Left cardiac atrium (tissue), 4 donors: ENCODE data around the gene TAF1D. TPM values are rescaled to one million over a fixed set of nuclear protein-coding genes. Genes with fewer than 3 reads are reported as not detected.
"Not testable (repeated sequence)": the region's sequence is repeated elsewhere in the genome, so short reads cannot be mapped to it uniquely, and the experiment has no call there.

Experiments used
- ATAC-seq, 2 donors: fragments of 200-7000 bp; cut with Tn5 transposase; one replicate each; pipeline ENCODE4 v1.9.1; 2020; ENCODE audit warnings: mild to moderate bottlenecking in 2 of 2, moderate library complexity in 2 of 2
- DNase-seq: peaks from one replicate; pipeline ENCODE4 v3.0.0-alpha.2; 2020
- intact Hi-C, 2 donors: fragments of 100-400 bp; cut with DNase I; formaldehyde crosslinking; loops; one replicate each; pipeline versions ENCODE4 v1.14.1 to v1.15.1; 2022 to 2023
- total RNA-seq, 2 donors: library from RNA; stranded (reverse); fragmentation: NEBNext Ultra II Directional; extraction: Animal tissue kit (Norgen Biotek cat#: 25700); gene quantifications; one replicate each; pipeline ENCODE4 v1.2.1, GENCODE V29; 2021
- donor health status: DM: no; HTN: yes; CAD: no.
- donor health status: DM: no; HTN: yes; CAD: no; lungs with severe emphysema.
- donor health status: DM: yes; HTN: yes; CAD: no.
- donor health status: Dilated cardiomyopathy.

Gene TAF1D
- total RNA-seq, 2 donors from 2014 or later: 29.6 to 53.2 TPM

DNA sequence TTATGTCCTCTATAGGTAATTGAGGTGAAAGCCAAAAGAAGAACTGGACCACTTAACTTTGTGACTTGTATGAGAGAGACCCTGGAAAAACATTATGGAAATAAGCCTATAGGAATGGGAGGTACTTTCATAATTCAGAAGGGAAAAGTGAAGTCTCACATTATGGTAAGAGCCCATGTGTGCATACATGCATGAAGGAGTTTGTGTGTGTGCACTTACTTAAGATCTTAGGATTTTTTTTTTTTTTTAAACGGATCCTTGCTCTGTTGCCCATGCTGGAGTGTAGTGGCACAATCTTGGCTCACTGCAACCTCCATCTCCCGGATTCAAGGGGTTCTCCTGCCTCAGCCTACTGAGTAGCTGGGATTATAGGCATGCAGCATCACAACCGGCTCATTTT is 16.0 kb upstream of the TAF1D start:
- ATAC-seq: no peak
- intact Hi-C loops: no loop called here
- no peak for DNase-seq

DNA sequence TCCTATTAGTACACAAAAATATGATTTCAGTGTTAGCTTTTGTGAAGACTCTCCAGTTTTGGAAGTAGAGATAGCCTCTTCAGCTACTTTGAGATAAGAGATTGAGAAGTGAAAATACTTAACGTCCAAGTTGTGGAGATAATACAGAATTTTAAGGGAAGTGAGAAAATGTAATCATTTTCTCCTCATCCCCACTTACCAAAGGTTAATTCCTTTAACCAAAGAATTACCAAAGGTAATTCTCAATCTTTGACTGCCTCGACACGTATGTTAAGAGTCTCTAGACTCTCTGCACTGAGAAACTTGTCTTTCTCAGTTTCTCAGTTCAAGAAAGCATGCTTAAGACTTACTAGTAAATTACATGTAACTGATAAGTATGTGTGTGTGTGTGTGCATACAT is 15.5 kb upstream of the TAF1D start:
- intact Hi-C loops: no loop called here
- ATAC-seq (no peak), DNase-seq (no peak)

DNA sequence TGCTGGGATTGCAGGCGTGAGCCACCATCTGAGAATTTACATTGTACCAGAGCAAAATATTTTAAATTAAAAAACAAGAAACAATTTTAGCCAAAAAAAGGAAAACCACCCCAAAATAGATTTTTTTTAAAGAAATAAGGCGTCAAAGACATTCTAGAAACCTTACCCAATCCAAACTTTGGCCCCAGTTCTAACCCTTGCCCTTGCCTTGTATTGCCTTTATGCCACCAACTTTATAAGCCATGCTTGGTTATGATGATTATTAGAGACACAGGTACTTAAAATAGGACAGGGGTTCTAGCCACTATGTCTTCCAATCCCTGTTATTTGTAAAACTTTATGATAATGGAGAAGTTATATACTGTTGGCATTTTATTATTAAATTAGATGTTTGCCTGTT is 11.9 kb upstream of the TAF1D start:
- no peak for ATAC-seq
- intact Hi-C loops: no loop called here
- no peak for DNase-seq

DNA sequence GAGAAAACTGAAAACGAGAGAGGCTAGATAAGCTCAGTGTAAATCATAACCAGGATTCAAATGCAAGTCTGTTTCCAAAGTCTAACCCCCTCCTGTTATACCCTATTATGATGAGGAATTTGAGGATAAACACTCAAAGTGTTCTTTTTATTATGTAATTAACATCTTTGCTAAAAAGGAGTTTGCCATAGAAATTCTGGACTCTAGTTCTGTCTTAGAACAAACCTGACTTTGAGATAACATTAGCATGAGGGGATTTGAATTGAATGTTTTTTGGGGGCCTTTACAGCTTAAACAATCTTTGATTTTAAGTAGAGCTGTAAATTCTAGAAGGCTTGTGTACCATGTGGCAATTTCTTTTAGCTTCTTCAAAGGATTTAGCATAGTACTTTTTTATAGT is 9.7 kb upstream of the TAF1D start:
- no peak for DNase-seq
- intact Hi-C loops: no loop called here
- ATAC-seq: no peak

DNA sequence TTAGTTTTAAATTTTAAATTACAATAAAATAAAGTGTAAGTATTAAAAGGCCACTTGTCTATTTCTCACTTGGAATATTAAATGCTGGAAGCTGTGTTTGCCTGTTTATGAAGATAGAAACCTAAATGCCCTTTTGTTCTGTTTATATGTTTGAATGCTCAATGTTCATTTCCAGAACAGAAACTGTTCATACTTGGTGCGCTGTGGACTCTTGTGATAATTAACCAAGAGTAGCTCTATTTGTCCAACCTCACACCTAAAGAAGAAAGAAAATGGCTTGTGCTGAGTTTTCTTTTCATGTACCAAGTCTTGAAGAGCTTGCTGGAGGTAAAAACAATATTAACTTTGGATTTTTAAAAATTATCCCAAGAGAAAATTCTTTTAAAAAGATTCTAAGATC is 5.8 kb upstream of the TAF1D start:
- ATAC-seq (no peak), DNase-seq (no peak)
- intact Hi-C loops: no loop called here

DNA sequence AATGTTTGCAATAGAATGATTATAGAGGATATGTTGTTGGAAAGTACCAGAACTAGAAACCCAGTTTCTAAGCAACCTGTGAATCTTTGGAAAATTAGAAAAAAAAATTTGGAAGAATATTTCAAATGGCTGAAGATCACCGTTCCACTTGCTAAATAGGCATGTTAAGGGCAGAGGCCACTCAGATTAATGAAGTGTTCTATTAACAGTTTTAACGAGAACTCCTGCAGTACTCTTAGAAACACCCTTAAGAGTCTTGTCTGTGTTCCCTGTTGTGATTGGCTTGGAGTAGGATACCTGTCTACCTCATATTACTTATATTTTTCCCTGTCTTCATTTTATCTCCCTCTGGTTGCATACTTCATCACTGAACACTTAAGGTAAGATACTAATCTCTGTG is 4.8 kb upstream of the TAF1D start:
- no peak for DNase-seq
- intact Hi-C loops: no loop called here
- no peak for ATAC-seq

DNA sequence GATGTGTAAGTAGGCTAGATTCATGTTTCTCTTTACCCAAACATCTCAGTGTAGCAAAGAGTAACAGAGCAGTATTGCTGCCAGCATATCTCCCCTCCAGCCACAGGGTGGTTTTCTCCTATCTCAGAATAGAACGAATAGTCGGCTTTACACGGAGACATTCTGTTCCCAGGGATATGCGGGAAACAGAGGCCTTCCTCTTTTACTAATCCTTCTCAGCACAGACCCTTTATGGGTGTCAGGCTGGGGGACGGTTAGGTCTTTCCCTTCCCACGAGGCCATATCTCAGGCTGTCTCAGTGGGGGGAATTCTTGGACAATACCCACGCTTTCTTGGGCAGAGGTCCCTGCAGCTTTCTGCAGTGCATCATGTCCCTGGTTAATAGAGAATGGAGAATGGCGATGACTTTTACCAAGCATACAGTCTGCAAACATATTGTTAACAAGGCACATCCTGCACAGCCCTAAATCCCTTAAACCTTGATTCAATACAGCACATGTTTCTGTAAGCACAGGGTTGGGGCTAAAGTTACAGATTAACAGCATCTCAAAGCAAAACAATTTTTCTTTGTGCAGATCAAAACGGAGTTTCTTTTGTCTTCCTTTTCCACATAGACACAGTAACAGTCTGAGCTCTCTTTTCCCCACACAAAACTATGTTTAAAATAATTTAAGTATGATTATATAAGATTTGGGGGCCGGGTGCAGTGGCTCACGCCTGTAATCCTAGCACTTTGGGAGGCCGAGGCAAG is 3.9 kb upstream of the TAF1D start:
- DNase-seq, ATAC-seq, intact Hi-C loops: not testable (repeated sequence)

DNA sequence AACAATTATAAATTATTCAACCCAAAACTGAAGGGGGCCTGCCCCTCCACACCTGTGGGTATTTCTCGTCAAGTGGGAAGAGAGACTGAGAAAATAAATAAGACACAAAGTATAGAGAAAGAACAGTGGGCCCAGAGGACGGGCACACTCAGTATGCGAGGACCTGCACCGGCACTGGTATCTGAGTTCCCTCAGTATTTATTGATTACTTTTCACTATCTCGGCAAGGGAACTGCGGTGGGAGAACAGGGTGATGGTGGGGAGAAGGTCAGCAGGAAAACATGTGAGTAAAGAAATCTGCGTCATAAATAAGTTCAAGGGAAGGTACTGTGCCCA is 3.3 kb upstream of the TAF1D start:
- DNase-seq: no peak
- ATAC-seq: no peak
- intact Hi-C loops: loop anchor here in 1 of 2 donors (5.0 kb wide), 1 partner anchor 38 kb away; the partner anchor contains the start of gene MED17

DNA sequence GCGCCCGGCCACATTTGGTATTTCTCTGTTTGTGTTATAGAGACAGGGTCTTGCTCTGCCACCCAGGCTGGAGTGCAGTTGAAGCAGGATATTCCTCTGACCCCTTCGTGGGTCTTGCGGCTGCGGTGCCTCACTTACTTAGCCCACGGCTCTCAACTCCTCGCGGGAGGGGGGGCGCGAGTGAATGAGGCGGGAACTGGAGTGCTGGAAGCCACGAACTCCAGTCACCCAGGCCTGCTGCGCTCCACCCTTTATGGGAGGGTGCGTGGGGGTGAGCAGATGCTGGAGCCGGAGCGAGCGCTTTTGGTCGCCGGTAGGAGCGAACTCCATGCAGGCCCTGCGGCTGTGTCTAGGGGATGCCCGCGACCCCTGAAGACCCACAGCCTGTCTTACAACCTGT is 2.0 kb upstream of the TAF1D start:
- intact Hi-C loops: loop anchor here in 1 of 2 donors (5.0 kb wide), 1 partner anchor 39 kb away; the partner anchor contains the start of gene MED17
- ATAC-seq (no peak), DNase-seq (no peak)

DNA sequence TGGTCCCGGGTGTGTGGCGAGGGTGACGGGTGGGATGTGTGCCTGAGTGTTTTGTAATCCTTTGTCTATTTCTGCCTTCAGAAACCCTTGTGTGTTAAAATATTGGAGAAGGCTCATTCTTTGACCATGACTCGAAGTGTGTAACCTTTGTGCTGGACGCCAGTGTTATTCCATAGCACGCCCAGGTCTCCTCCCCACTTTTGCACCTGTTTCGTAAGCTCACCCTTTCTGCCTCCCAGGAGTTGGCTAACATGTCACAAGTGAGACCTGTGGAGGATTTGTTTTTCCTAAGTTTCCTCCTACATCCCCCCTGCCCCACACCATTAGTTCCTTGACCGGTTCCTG is 559 bp upstream of the TAF1D start:
- ATAC-seq (peak; percentile 36 to 48), DNase-seq (no peak)
- intact Hi-C loops: loop anchor here in 1 of 2 donors (5.0 kb wide), 1 partner anchor 40 kb away; the partner anchor contains the start of gene MED17

DNA sequence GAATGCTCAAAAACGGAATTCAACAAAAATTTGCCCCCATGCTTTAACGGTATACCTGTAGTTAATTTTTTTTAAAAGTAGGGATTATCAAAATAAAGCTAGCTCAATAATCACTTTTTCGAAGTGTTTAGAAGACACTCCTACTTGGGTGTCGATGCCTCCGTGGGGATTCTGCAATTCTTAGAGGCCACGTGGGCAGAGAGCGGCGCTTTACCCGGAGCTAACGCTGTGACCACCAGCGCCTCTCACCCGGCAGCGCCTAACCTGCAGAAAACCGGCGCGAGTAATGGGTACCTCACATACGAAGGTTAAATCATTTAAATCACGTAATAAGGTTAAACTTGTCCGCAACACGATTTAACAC is 583 bp downstream of the TAF1D start:
- intact Hi-C loops: loop anchor here in 1 of 2 donors (5.0 kb wide), 1 partner anchor 42 kb away; the partner anchor contains the start of gene MED17
- DNase-seq (peak; percentile 76), ATAC-seq (peak; percentile 71 to 79)

DNA sequence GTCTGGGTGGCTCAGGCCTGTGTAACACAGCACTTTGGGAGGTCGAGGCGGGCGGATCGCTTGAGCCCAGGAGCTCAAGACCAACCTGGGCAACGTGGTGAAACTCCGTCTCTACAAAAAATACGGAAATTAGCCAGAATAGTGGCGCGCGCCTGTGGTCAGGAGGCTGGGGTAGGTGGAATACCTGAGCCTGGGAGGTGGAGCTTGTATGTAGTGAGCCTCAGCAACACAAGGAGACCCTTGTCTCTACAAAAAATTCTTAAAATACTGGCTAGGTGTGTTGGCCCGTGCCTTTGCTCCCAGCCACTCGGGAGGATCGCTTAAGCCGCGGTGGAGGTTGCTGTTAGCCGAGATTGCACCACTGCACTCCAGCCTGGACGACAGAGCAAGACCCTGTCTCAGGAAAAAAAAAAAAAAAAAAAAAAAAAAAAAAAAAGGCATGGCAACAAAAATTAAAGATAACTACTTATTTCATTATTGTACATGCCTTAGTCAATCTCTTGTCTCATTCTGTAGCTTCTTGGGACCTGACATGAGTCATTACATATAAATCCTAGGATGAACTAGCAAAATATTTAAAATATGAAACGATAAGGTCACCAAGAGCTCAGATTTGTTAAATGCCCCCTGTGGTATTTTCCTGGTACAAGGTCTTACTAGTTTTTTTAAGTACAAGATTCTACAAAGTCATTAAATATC is 1.1 kb downstream of the TAF1D start:
- ATAC-seq (no peak), DNase-seq (no peak)
- intact Hi-C loops: loop anchor here in 1 of 2 donors (5.0 kb wide), 1 partner anchor 42 kb away; the partner anchor contains the start of gene MED17

DNA sequence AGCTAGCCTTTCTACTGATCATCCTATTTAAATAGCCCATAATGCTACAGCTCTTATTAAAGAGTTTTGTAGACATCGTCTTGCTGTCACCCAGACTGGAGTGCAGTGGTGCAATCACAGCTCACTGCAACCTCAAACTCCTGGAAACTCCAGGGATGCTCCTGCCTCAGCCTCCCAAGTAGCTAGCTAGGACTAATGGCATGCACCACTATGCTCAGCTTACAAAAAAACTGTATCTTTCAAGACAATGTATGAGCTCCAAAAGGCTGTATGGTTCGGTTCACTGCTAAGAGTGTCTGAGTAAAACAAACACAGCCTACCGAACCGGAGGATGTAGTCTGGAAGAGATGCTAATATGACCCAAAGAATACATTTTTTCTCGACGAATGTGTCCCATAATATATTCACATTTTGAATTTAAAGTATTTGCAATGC is 2.6 kb downstream of the TAF1D start:
- ATAC-seq: no peak
- intact Hi-C loops: no loop called here
- no peak for DNase-seq

DNA sequence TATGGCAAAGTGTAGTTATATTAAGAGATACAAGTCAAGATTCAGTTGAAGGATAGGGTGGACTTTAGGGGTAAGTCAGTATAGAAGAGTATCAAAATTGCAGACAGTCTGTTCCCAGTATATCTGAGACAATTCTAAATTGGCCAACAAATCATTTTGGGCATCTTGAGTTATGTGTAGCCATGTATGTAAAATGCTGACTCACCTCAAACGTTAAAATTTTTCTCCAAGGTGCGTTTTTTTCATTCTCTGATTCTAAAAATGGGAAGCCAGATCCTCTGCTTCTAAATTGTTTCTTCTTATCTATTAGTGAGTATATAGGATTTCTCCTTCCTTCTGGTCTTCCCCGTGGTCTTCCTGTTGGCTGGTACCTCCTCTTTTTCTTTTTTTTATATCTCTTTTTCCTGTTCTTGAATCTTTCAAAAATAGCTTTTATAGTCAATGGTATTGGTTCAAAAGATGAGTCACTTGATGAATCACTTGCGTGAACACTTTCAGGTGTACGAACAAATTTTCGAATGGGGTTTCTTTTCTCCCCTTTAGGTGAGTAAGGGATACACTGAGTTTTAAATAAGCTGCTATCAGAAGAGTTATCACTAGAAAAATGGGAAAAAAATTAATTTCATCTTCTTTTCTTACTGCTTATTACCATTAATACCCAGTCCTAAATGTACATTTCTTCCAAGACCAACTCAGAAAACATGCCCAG is 3.2 kb downstream of the TAF1D start:
- intact Hi-C loops: no loop called here
- ATAC-seq (no peak), DNase-seq (no peak)

DNA sequence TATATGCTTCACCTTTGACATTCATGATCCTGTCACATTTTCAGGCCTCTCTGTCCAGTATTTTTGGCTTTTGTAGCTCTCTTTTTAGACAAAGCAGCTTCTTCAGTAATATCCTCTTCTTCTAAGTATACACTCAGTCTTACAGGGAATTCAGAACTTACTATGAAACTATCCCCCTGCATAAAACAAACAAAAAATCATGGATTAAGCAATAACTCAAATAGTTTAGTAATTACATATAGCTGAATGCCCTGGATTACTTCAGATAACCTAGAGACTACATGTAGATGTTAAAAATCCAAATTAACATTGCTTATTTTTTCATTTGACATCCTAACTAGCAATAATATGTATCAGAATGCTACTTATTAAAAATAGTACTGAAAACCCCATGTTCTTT is 5.2 kb downstream of the TAF1D start:
- DNase-seq (no peak), ATAC-seq (no peak)
- intact Hi-C loops: no loop called here

DNA sequence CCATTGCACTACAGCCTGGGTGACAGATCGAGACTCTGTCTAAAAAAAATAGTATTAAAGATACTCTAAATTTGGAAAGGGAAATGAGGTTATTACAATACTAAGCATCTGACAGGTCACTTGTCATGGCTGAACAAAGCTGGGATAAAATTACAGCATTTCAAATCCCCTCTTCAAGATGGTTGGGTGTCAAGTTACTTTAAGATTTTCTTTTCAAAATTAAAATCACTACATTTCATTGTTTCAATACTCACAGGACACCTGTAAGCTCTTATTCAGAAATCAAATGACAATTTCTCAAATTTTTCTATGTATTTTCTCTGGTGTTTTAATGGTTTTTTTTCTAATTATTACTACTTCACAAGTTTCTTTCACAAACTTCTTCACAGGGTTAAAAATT is 5.7 kb downstream of the TAF1D start:
- ATAC-seq (no peak), DNase-seq (no peak)
- intact Hi-C loops: no loop called here

DNA sequence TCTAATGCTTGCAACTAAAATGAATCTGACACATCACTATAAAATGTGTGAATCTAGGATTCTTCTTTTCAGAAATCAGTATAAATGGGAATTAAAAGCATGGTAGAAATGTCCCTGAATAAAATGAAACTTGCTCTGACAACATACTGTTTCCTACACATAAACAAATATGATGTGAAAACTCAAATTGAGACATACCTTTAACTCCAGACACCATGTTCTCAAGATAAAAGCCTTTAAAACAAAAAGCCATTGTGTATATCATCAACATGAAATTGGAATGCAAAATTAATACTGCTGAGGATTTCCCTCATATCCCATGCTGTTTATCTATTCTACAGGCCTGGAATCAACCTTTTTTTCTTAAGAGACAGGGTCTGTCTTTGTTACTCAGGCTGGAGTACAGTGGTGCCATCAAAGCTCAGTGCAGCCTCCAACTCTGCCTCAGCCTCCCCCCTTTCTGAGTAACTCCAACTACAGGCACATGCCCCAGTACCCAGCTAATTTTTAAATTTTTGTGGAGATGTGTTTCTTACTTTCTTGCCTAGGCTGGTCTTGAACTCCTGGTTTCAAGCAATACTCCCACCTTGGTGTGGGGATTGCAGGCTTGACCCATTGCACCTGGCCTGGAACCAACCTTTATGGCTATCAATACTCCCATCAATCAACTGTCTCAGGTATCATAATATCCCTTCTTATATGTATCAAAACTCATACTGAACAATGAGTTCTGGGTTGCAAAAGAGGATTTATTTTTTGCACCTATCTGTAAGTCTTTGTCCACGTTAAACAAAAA is 6.7 kb downstream of the TAF1D start:
- intact Hi-C loops: loop anchor here in 1 of 2 donors (5.0 kb wide), 1 partner anchor 67 kb away; no protein-coding TSS in a partner anchor
- no peak for ATAC-seq
- no peak for DNase-seq

DNA sequence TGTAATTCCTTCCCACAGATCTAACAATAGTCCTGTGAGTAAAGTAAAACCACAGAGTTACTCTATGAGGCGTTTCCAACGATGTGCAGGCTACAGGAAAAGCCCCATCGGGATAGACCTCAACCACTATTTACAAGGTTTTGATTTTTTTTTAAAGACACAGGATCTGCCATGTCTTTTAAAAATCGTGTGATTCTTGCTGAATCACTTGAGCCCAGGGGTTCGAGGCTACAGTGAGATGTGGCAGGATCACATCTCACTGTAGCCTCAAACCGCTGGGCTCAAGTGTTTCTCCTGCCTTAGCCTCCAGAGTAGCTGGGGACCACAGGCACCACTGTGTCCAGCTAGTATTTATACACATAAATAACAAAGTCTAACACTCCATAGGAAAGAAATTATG is 7.8 kb downstream of the TAF1D start:
- intact Hi-C loops: loop anchor here in 1 of 2 donors (5.0 kb wide), 1 partner anchor 66 kb away; no protein-coding TSS in a partner anchor
- DNase-seq (no peak), ATAC-seq (no peak)

DNA sequence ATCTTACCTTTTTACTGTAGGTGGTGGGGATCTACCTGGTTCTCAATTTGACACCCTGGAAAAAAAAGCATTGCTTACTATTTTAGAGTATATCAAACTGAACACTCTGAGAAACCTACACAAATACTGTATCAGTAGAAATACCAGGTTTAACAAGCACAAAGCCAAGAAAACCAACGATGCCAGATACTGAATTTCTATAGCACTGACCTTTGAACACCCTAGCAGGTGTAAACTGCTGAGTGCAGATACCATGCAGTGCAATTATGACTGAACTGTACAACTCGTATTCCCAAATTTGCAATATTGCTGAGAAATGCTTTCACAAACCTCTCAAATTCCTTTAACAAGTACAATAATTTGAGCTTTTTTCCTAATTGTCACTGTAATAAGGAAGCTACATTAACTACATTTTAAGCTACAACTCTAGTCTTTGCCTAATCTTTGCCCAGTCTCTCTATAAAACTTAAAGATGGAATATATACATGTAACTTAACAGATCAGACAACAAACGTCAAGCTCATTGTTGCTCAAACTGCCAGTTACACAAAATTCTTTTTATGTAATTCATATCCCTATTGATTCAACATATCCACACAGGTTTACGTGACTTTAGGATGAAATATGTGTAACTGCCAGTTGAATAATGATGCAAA is 8.9 kb downstream of the TAF1D start:
- DNase-seq (no peak), ATAC-seq (no peak)
- intact Hi-C loops: loop anchor here in 1 of 2 donors (5.0 kb wide), 1 partner anchor 65 kb away; no protein-coding TSS in a partner anchor
